ENCODE data around the gene ZNF839.
A peak's percentile ranks its signal among the peaks of the same experiment; 100 is the strongest.
"Not testable (repeated sequence)": the region's sequence is repeated elsewhere in the genome, so short reads cannot be mapped to it uniquely, and the experiment has no call there.

Gene ZNF839

GRCh38 chr14:102319351-102320032, at the start of gene ZNF839:
TSS of gene ZNF839 (plus strand) at chr14:102319746. CDS start at chr14:102319766, 20 bp downstream.
- peak; percentile 90 for DNase-seq

GRCh38 chr14:102272392-102272791, 47.2 kb upstream of the ZNF839 start:
- no peak for DNase-seq

GRCh38 chr14:102275866-102276265, 43.7 kb upstream of the ZNF839 start:
- no peak for DNase-seq

GRCh38 chr14:102277874-102278630, 41.5 kb upstream of the ZNF839 start:
- DNase-seq: no peak

GRCh38 chr14:102278631-102278935, 41.0 kb upstream of the ZNF839 start:
- no peak for DNase-seq

- no peak for DNase-seq
Measured at GRCh38 chr14:102279282-102279681, 40.3 kb upstream of the ZNF839 start.

GRCh38 chr14:102279688-102280348, 39.7 kb upstream of the ZNF839 start:
- DNase-seq: no peak

GRCh38 chr14:102280376-102280962, 39.1 kb upstream of the ZNF839 start:
- no peak for DNase-seq

- no peak for DNase-seq
Measured at GRCh38 chr14:102282751-102283465, 36.6 kb upstream of the ZNF839 start.

GRCh38 chr14:102283631-102284129, 35.9 kb upstream of the ZNF839 start:
- no peak for DNase-seq

- DNase-seq: no peak
Measured at GRCh38 chr14:102285106-102285505, 34.4 kb upstream of the ZNF839 start.

GRCh38 chr14:102288139-102288538, 31.4 kb upstream of the ZNF839 start:
- no peak for DNase-seq

- DNase-seq: no peak
Measured at GRCh38 chr14:102292441-102292840, 27.1 kb upstream of the ZNF839 start.

- DNase-seq: no peak
Measured at GRCh38 chr14:102293781-102294180, 25.8 kb upstream of the ZNF839 start.

GRCh38 chr14:102295270-102295669, 24.3 kb upstream of the ZNF839 start:
- no peak for DNase-seq

- DNase-seq: no peak
Measured at GRCh38 chr14:102297436-102298170, 21.9 kb upstream of the ZNF839 start.

- not testable (repeated sequence) for DNase-seq
Measured at GRCh38 chr14:102298303-102299070, 21.1 kb upstream of the ZNF839 start.

- no peak for DNase-seq
Measured at GRCh38 chr14:102303664-102304063, 15.9 kb upstream of the ZNF839 start.

- DNase-seq: peak; percentile 92
Measured at GRCh38 chr14:102304611-102305506, 14.7 kb upstream of the ZNF839 start, which contains the start of gene MOK. TSS of gene MOK (minus strand) at chr14:102305164. CDS start at chr14:102304968, 196 bp downstream.
